ENCODE measurements around the gene KMT2E.

Gene KMT2E, protein sequence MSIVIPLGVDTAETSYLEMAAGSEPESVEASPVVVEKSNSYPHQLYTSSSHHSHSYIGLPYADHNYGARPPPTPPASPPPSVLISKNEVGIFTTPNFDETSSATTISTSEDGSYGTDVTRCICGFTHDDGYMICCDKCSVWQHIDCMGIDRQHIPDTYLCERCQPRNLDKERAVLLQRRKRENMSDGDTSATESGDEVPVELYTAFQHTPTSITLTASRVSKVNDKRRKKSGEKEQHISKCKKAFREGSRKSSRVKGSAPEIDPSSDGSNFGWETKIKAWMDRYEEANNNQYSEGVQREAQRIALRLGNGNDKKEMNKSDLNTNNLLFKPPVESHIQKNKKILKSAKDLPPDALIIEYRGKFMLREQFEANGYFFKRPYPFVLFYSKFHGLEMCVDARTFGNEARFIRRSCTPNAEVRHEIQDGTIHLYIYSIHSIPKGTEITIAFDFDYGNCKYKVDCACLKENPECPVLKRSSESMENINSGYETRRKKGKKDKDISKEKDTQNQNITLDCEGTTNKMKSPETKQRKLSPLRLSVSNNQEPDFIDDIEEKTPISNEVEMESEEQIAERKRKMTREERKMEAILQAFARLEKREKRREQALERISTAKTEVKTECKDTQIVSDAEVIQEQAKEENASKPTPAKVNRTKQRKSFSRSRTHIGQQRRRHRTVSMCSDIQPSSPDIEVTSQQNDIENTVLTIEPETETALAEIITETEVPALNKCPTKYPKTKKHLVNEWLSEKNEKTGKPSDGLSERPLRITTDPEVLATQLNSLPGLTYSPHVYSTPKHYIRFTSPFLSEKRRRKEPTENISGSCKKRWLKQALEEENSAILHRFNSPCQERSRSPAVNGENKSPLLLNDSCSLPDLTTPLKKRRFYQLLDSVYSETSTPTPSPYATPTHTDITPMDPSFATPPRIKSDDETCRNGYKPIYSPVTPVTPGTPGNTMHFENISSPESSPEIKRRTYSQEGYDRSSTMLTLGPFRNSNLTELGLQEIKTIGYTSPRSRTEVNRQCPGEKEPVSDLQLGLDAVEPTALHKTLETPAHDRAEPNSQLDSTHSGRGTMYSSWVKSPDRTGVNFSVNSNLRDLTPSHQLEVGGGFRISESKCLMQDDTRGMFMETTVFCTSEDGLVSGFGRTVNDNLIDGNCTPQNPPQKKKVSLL (N-terminal part only)

DNA sequence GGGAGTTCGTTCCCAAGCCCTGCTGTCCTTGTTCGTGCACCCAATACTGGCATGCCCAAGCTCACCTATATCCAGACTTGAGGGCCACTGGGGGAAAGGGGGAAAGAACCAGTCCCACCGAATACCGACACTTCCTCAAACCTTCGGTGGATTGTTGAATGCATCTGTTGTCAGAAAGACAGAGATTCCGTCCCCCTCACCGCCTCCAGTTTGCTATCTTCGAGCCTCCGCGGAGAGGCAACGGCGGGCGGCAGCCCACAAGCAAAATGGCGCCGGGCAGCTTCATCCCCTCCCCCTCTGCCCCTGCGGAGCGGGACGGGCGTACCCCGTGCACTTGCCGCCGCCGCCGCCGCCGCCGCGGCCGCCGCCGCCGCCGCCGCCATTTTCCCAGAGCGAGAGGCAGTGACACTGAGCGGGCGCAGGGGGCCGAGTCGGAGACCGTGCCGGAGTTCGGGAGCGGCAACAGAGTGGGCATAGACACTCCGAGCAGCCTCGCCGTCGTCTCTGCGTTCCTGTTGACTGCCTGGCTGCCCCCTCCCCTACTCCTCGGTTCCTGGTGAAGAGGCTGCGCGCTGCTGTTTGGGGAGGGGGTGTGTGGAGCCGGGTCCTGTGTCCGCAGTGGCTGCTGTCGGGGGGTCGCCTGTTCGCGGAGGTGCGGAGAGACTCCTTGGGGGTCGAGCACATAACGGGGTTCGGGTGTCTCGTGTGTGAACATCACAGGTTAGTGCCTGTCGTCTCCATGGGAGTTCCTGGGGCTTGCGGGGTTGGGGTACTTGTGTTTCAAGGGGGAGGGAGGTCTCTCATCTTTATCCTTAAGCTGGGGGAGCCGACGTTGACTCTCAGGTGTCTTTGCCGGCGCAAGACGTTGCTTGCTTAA, at the start of gene KMT2E:
Gene KMT2E (plus strand): TSS at position 390 of the 877 bp plus-strand sequence. CDS start 26,748 bp downstream, outside the sequence.
- DNase-seq (ENCODE audit: low read depth) = peak; percentile 93
- peak; percentile 82 for TF ChIP-seq MYC (IDR thresholded peaks at IDR 0.05; ENCODE audit: low read depth, low read length)
- TF ChIP-seq, protein P1, sequence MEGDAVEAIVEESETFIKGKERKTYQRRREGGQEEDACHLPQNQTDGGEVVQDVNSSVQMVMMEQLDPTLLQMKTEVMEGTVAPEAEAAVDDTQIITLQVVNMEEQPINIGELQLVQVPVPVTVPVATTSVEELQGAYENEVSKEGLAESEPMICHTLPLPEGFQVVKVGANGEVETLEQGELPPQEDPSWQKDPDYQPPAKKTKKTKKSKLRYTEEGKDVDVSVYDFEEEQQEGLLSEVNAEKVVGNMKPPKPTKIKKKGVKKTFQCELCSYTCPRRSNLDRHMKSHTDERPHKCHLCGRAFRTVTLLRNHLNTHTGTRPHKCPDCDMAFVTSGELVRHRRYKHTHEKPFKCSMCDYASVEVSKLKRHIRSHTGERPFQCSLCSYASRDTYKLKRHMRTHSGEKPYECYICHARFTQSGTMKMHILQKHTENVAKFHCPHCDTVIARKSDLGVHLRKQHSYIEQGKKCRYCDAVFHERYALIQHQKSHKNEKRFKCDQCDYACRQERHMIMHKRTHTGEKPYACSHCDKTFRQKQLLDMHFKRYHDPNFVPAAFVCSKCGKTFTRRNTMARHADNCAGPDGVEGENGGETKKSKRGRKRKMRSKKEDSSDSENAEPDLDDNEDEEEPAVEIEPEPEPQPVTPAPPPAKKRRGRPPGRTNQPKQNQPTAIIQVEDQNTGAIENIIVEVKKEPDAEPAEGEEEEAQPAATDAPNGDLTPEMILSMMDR (IDR thresholded peaks at IDR 0.05; ENCODE audit: low read depth, low read length) = no peak
- TF ChIP-seq POLR2A (IDR thresholded peaks at IDR 0.05; ENCODE audit: extremely low read depth, insufficient read length) = peak; percentile 86
- TF ChIP-seq, protein P2, sequence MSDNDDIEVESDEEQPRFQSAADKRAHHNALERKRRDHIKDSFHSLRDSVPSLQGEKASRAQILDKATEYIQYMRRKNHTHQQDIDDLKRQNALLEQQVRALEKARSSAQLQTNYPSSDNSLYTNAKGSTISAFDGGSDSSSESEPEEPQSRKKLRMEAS (IDR thresholded peaks at IDR 0.05; ENCODE audit: low read depth, low read length) = peak; percentile 65

DNA sequence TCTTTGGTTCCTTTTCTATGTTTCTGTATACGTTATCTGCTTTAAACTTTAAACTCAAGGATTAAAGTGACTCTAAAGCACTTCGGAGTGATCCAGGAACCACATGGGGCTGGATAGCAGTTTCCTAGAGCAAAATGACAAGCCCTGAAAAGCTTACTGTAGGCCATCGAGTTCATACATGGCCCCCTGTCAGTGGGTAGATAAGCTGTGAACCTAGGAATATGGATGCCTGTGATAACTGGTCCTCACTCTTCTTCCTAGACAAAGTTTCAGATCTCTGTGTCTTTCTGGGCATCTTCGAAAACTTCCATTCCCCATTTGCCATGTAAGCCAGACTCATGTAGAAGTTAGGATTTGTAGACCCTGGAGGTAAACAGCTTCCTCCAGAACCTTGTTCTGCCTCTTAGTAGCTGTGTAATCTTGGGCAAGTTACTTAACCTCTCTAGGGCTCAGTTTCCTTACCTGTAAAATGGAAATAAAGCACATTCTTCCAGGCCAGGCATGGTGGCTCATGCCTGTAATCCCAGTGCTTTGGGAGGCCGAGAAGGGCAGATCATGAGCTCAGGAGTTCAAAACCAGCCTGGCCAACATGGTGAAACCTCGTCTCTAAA, 49.3 kb upstream of the KMT2E start:
- TF ChIP-seq, protein P2 (IDR thresholded peaks at IDR 0.05; ENCODE audit: low read depth, low read length) = no peak
- TF ChIP-seq MYC (IDR thresholded peaks at IDR 0.05; ENCODE audit: low read depth, low read length) (no peak), POLR2A (IDR thresholded peaks at IDR 0.05; ENCODE audit: extremely low read depth, insufficient read length) (no peak)
- TF ChIP-seq, protein P1 (IDR thresholded peaks at IDR 0.05; ENCODE audit: low read depth, low read length) = no peak
- H3K4me3 ChIP-seq (ENCODE audit: low read depth, low read length) = no peak overlapping the region
- DNase-seq (ENCODE audit: low read depth) = no peak

More for the DNA sequence above, at the start of gene KMT2E:
- H3K4me3 ChIP-seq (ENCODE audit: low read depth, low read length) = peak within 1 kb of the TSS; percentile 75

DNA sequence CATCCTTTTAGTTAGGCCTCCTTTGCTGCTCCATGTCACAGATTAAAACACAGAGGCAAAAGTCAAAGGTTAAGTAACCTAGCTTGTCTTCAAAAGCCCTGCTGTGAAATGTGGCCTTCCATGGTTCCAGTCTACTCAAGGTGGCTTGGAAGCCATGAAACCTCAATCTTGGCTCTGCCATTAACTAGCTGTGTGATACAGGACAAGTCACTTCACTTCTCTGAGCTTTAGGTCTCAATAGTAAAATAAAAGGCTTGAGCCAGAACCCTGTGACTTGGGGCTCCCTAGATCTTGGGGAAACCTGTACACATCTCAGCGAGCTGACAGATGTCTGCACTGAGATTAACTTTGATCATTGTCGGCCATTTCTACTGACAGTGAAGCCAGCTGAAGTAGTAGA, 48.0 kb upstream of the KMT2E start:
- DNase-seq (ENCODE audit: low read depth) = no peak
- H3K4me3 ChIP-seq (ENCODE audit: low read depth, low read length) = no peak overlapping the region
- TF ChIP-seq, protein P2 (IDR thresholded peaks at IDR 0.05; ENCODE audit: low read depth, low read length) = no peak
- TF ChIP-seq POLR2A (IDR thresholded peaks at IDR 0.05; ENCODE audit: extremely low read depth, insufficient read length) = no peak
- TF ChIP-seq, protein P1 (IDR thresholded peaks at IDR 0.05; ENCODE audit: low read depth, low read length) = no peak

DNA sequence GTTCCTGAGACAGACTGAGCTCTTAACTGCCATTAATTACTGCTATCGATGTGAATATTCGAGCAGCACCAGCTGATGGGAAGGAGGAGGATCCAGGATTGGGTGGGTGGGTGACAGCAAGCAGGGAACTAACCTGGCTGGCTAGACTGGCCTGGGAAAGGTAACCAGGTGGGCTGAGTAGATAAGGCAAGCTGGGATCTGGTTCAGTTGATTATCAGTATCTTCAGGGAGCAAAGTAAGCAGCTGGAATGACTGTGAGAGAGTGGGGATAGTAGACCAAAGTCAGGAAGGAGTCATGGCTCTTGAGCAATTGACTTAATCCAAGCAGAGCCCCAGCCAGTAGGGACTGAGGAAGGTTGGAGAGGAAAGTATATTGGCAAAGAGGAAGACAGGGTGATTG, 46.9 kb upstream of the KMT2E start:
- DNase-seq (ENCODE audit: low read depth) = no peak
- TF ChIP-seq, protein P1 (IDR thresholded peaks at IDR 0.05; ENCODE audit: low read depth, low read length) = no peak
- TF ChIP-seq POLR2A (IDR thresholded peaks at IDR 0.05; ENCODE audit: extremely low read depth, insufficient read length) (no peak), MYC (IDR thresholded peaks at IDR 0.05; ENCODE audit: low read depth, low read length) (no peak)
- TF ChIP-seq, protein P2 (IDR thresholded peaks at IDR 0.05; ENCODE audit: low read depth, low read length) = no peak
- H3K4me3 ChIP-seq (ENCODE audit: low read depth, low read length) = no peak overlapping the region

Data from NB4 (cell line).